Ishikawa (cell line): ENCODE measurements around the gene ZNF556.

Experiments
- CEBPB ChIP-seq: IDR thresholded peaks from 2 replicates; pipeline ENCODE4 v1.6.1; 2012
- CREB1 ChIP-seq: IDR thresholded peaks from 2 replicates; pipeline ENCODE4 v1.6.1; 2012; ENCODE audit warnings: low read depth
- EGR1 ChIP-seq: IDR thresholded peaks from 2 replicates; pipeline ENCODE4 v1.6.1; 2012
- EP300 ChIP-seq: IDR thresholded peaks from 2 replicates; pipeline ENCODE4 v1.6.1; 2012; ENCODE audit warnings: borderline replicate concordance
- FOXM1 ChIP-seq: IDR thresholded peaks from 2 replicates; pipeline ENCODE4 v1.6.1; 2012; ENCODE audit warnings: low read depth, borderline replicate concordance
- MAX ChIP-seq: IDR thresholded peaks from 2 replicates; pipeline ENCODE4 v1.6.1; 2012
- TAF1 ChIP-seq: IDR thresholded peaks from 2 replicates; pipeline ENCODE4 v1.6.1; 2012; ENCODE audit warnings: low read depth, mild to moderate bottlenecking
- TCF12 ChIP-seq: IDR thresholded peaks from 2 replicates; pipeline ENCODE4 v1.6.1; 2012; ENCODE audit warnings: low read depth
- TEAD4 ChIP-seq: IDR thresholded peaks from 2 replicates; pipeline ENCODE4 v1.6.1; 2012
- YY1 ChIP-seq: IDR thresholded peaks from 2 replicates; pipeline ENCODE4 v1.6.1; 2012; ENCODE audit warnings: low read depth
- TF ChIP-seq, protein P1 (sequence below): IDR thresholded peaks from 2 replicates; pipeline ENCODE4 v1.6.1; 2012; ENCODE audit warnings: low read depth, mild to moderate bottlenecking
- TF ChIP-seq, protein P2 (sequence below): IDR thresholded peaks from 2 replicates; pipeline ENCODE4 v1.6.1; 2012

- TF ChIP-seq MAX (no peak), TAF1 (no peak), CREB1 (no peak), CEBPB (no peak), EGR1 (no peak), TEAD4 (no peak), EP300 (no peak), TCF12 (no peak), YY1 (no peak), FOXM1 (no peak)
- TF ChIP-seq, protein P1, sequence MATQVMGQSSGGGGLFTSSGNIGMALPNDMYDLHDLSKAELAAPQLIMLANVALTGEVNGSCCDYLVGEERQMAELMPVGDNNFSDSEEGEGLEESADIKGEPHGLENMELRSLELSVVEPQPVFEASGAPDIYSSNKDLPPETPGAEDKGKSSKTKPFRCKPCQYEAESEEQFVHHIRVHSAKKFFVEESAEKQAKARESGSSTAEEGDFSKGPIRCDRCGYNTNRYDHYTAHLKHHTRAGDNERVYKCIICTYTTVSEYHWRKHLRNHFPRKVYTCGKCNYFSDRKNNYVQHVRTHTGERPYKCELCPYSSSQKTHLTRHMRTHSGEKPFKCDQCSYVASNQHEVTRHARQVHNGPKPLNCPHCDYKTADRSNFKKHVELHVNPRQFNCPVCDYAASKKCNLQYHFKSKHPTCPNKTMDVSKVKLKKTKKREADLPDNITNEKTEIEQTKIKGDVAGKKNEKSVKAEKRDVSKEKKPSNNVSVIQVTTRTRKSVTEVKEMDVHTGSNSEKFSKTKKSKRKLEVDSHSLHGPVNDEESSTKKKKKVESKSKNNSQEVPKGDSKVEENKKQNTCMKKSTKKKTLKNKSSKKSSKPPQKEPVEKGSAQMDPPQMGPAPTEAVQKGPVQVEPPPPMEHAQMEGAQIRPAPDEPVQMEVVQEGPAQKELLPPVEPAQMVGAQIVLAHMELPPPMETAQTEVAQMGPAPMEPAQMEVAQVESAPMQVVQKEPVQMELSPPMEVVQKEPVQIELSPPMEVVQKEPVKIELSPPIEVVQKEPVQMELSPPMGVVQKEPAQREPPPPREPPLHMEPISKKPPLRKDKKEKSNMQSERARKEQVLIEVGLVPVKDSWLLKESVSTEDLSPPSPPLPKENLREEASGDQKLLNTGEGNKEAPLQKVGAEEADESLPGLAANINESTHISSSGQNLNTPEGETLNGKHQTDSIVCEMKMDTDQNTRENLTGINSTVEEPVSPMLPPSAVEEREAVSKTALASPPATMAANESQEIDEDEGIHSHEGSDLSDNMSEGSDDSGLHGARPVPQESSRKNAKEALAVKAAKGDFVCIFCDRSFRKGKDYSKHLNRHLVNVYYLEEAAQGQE, result no peak
- TF ChIP-seq, protein P2, sequence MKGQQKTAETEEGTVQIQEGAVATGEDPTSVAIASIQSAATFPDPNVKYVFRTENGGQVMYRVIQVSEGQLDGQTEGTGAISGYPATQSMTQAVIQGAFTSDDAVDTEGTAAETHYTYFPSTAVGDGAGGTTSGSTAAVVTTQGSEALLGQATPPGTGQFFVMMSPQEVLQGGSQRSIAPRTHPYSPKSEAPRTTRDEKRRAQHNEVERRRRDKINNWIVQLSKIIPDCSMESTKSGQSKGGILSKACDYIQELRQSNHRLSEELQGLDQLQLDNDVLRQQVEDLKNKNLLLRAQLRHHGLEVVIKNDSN, result no peak
Observed at GRCh38 chr19:2820112-2820702, 46.9 kb upstream of the ZNF556 start.
